ENCODE results near the gene GRWD1.

- TF ChIP-seq POLR2A (IDR thresholded peaks at IDR 0.05): no peak
- TF ChIP-seq CTCF (IDR thresholded peaks at IDR 0.05): no peak
Measured at GRCh38 chr19:48405010-48405659, 40.6 kb upstream of the GRWD1 start.
